H1 (cell line): Measurements from ENCODE around the gene COL5A2. TPM values are rescaled to one million over a fixed set of nuclear protein-coding genes. Genes with fewer than 3 reads are reported as not detected.

ENCODE experiments used
- CTCF ChIA-PET: fragments of 300-600 bp; sonication (Branson Sonifier 250); formaldehyde crosslinking; loops from one replicate; lab custom pipeline; 2021; ENCODE audit not compliant: partially characterized antibody; lab: Charles Lee
- POLR2A ChIA-PET: fragments of 300-600 bp; sonication (Branson Sonifier 250); formaldehyde crosslinking; loops from one replicate; lab custom pipeline; 2021; ENCODE audit warnings: inconsistent platforms; ENCODE audit not compliant: partially characterized antibody; lab: Charles Lee
- DNase-seq, 2 experiments: peaks; one replicate each; pipeline versions ENCODE4 v3.0.0 to v3.0.0-alpha.2; 2010 to 2022; ENCODE audit warnings: low spot score in 2 of 2, low read depth in 1 of 2, mixed read lengths in 1 of 2
- FAIRE-seq: peaks from 2 replicates; lab custom pipeline; 2011; peaks lifted over from hg19 to GRCh38; lab: Jason Lieb, UNC
- H2AFZ ChIP-seq: 2 replicates; pipeline ENCODE4 v1.8.1; 2012; ENCODE audit warnings: low read length, inconsistent platforms
- H2AK5ac ChIP-seq: 2 replicates; pipeline ENCODE4 v1.6.1; 2013; ENCODE audit warnings: low read depth, low read length
- H2BK120ac ChIP-seq: replicated peaks from 2 replicates; pipeline ENCODE3; 2013; ENCODE audit warnings: low read depth, low read length, inconsistent platforms
- H2BK12ac ChIP-seq: 2 replicates; pipeline ENCODE4 v1.6.1; 2013; ENCODE audit warnings: low read depth, low read length
- H2BK15ac ChIP-seq: 2 replicates; pipeline ENCODE4 v1.6.1; 2013; ENCODE audit warnings: low read length
- H2BK20ac ChIP-seq: 2 replicates; pipeline ENCODE4 v1.6.1; 2013; ENCODE audit warnings: low read length
- H2BK5ac ChIP-seq: 2 replicates; pipeline ENCODE4 v1.6.1; 2013; ENCODE audit warnings: low read depth, low read length
- H3K14ac ChIP-seq: 2 replicates; pipeline ENCODE4 v1.6.1; 2013; ENCODE audit warnings: inconsistent platforms; ENCODE audit not compliant: insufficient read length
- H3K18ac ChIP-seq: 2 replicates; pipeline ENCODE4 v1.6.1; 2013; ENCODE audit warnings: low read length; ENCODE audit errors: extremely low read depth
- H3K23ac ChIP-seq: 2 replicates; pipeline ENCODE4 v1.6.1; 2013; ENCODE audit warnings: inconsistent platforms; ENCODE audit not compliant: insufficient read length
- H3K23me2 ChIP-seq: 2 replicates; pipeline ENCODE4 v1.6.1; 2013; ENCODE audit warnings: low read depth, low read length
- H3K27ac ChIP-seq: 2 replicates; pipeline ENCODE4 v1.6.1; 2011; ENCODE audit warnings: low read depth, low read length, inconsistent platforms
- H3K27me3 ChIP-seq, 4 experiments: replicated peaks in 1 of 4; 1 replicate in 1 of 4; 2 replicates in 3 of 4; pipeline versions ENCODE4 v1.6.1 to v1.8.1; 2011 to 2013; ENCODE audit warnings: low read length in 3 of 4, mild to moderate bottlenecking in 3 of 4, inconsistent platforms in 2 of 4, mixed read lengths in 2 of 4, moderate library complexity in 1 of 4; ENCODE audit not compliant: control insufficient read depth in 3 of 4, insufficient read depth in 3 of 4; ENCODE audit errors: extremely low read depth in 1 of 4
- H3K36me3 ChIP-seq, 4 experiments: 2 replicates each; pipeline versions ENCODE4 v1.6.1 to v1.8.1; 2011 to 2013; ENCODE audit warnings: mild to moderate bottlenecking in 4 of 4, low read length in 3 of 4, moderate library complexity in 2 of 4, control low read depth in 1 of 4, inconsistent platforms in 1 of 4; ENCODE audit not compliant: insufficient read depth in 4 of 4, control insufficient read depth in 2 of 4
- H3K4ac ChIP-seq: replicated peaks from 2 replicates; pipeline ENCODE3; 2013; ENCODE audit warnings: low read length, low read depth, mixed read lengths, inconsistent platforms; ENCODE audit not compliant: insufficient read length
- H3K4me1 ChIP-seq, 4 experiments: replicated peaks in 1 of 4; 1 replicate in 1 of 4; 2 replicates in 3 of 4; pipeline versions ENCODE4 v1.6.1 to v1.8.1; 2011 to 2013; ENCODE audit warnings: low read length in 3 of 4, inconsistent platforms in 2 of 4, mixed read lengths in 1 of 4; ENCODE audit not compliant: insufficient read depth in 4 of 4, control insufficient read depth in 3 of 4
- H3K4me2 ChIP-seq, 2 experiments: 2 replicates each; pipeline versions ENCODE4 v1.6.1 to v1.8.1; 2011 to 2013; ENCODE audit warnings: low read depth in 2 of 2, low read length in 2 of 2, control low read depth in 1 of 2, inconsistent platforms in 1 of 2, mild to moderate bottlenecking in 1 of 2; ENCODE audit not compliant: insufficient read depth in 1 of 2
- H3K4me3 ChIP-seq, 4 experiments: fragments of 200-600, 300-600 bp in 1 of 4; sonication (generic), shearing (Covaris generic), sonication (Bioruptor Twin) in 1 of 4; 2 replicates each; pipeline versions ENCODE4 v1.5.1 to v1.8.1; 2011 to 2016; ENCODE audit warnings: low read length in 4 of 4, low read depth in 3 of 4, control low read depth in 2 of 4, inconsistent platforms in 2 of 4, mild to moderate bottlenecking in 2 of 4, mixed read lengths in 1 of 4, moderate library complexity in 1 of 4; ENCODE audit not compliant: insufficient read depth in 2 of 4; ENCODE audit errors: extremely low read depth in 1 of 4
- H3K56ac ChIP-seq: replicated peaks from 2 replicates; pipeline ENCODE3; 2013; ENCODE audit warnings: low read depth, mild to moderate bottlenecking, mixed read lengths, low read length, inconsistent platforms; ENCODE audit not compliant: insufficient read length
- H3K79me1 ChIP-seq: 2 replicates; pipeline ENCODE4 v1.6.1; 2013; ENCODE audit warnings: low read depth, low read length, control low read depth
- H3K79me2 ChIP-seq, 2 experiments: 2 replicates each; pipeline versions ENCODE4 v1.6.1 to v1.8.1; 2012 to 2013; ENCODE audit warnings: low read length in 2 of 2, mild to moderate bottlenecking in 2 of 2, inconsistent platforms in 1 of 2; ENCODE audit not compliant: insufficient read depth in 2 of 2, control insufficient read depth in 1 of 2
- H3K9ac ChIP-seq, 4 experiments: replicated peaks in 1 of 4; 1 replicate in 1 of 4; 2 replicates in 3 of 4; pipeline versions ENCODE4 v1.6.1 to v1.8.1; 2011 to 2013; ENCODE audit warnings: low read depth in 3 of 4, low read length in 3 of 4, control low read depth in 2 of 4, mild to moderate bottlenecking in 2 of 4, moderate library complexity in 2 of 4, inconsistent platforms in 1 of 4; ENCODE audit errors: extremely low read depth in 1 of 4
- H3K9me3 ChIP-seq, 2 experiments: 2 replicates each; pipeline versions ENCODE4 v1.6.1 to v1.8.1; 2012 to 2013; ENCODE audit warnings: mild to moderate bottlenecking in 2 of 2, moderate library complexity in 2 of 2, control low read depth in 1 of 2, inconsistent platforms in 1 of 2, low read depth in 1 of 2, low read length in 1 of 2, mixed read lengths in 1 of 2; ENCODE audit not compliant: insufficient read depth in 2 of 2
- H4K20me1 ChIP-seq, 2 experiments: replicated peaks in 1 of 2; 2 replicates each; pipeline versions ENCODE3 to v1.8.1; 2011 to 2013; ENCODE audit warnings: inconsistent platforms in 2 of 2, low read length in 2 of 2, mild to moderate bottlenecking in 1 of 2; ENCODE audit not compliant: insufficient read depth in 2 of 2, control insufficient read depth in 1 of 2
- H4K5ac ChIP-seq: 2 replicates; pipeline ENCODE4 v1.6.1; 2013; ENCODE audit warnings: low read length, low read depth, mixed read lengths, inconsistent platforms; ENCODE audit not compliant: insufficient read length
- H4K8ac ChIP-seq: 2 replicates; pipeline ENCODE4 v1.8.0; 2013; ENCODE audit warnings: mild to moderate bottlenecking, moderate library complexity, low read length, inconsistent platforms; ENCODE audit not compliant: insufficient read depth; ENCODE audit errors: extremely low read depth
- H4K91ac ChIP-seq: replicated peaks from 2 replicates; pipeline ENCODE3; 2013; ENCODE audit warnings: low read length, mixed read lengths, inconsistent platforms; ENCODE audit not compliant: insufficient read length
- EP300 ChIP-seq, 2 experiments: IDR thresholded peaks; 1 replicate in 1 of 2; 2 replicates in 1 of 2; pipeline ENCODE4 v1.6.1; 2011 to 2012; ENCODE audit warnings: low read depth in 2 of 2, low read length in 2 of 2, mild to moderate bottlenecking in 2 of 2, borderline replicate concordance in 1 of 2, inconsistent platforms in 1 of 2, moderate library complexity in 1 of 2
- FOSL1 ChIP-seq: IDR thresholded peaks from 2 replicates; pipeline ENCODE4 v1.6.1; 2011; ENCODE audit warnings: mild to moderate bottlenecking, low read depth, low read length, moderate library complexity; ENCODE audit not compliant: insufficient read depth
- JUN ChIP-seq: IDR thresholded peaks from 2 replicates; pipeline ENCODE4 v1.6.1; 2011; ENCODE audit warnings: low read depth, mild to moderate bottlenecking, improper control_type of control experiment, low read length
- RAD21 ChIP-seq, 2 experiments: IDR thresholded peaks in 1 of 2; conservative IDR thresholded peaks in 1 of 2; 2 replicates each; pipeline ENCODE4 v1.6.1; 2011; ENCODE audit warnings: low read depth in 2 of 2, low read length in 2 of 2, improper control_type of control experiment in 1 of 2, inconsistent platforms in 1 of 2, mild to moderate bottlenecking in 1 of 2, moderate library complexity in 1 of 2
- SP1 ChIP-seq: IDR thresholded peaks from 2 replicates; pipeline ENCODE4 v1.6.1; 2011; ENCODE audit warnings: low read depth, low read length
- TBP ChIP-seq: IDR thresholded peaks from 2 replicates; pipeline ENCODE4 v1.6.1; 2011; ENCODE audit warnings: low read depth, low read length, improper control_type of control experiment
- WGBS, 2 experiments: shearing (Covaris generic) in 1 of 2; methylation state at CpG; one replicate each; pipeline versions ENCODE4 v1.1.6 to v1.1.7; 2013 to 2015; ENCODE audit warnings: low lambda C conversion rate in 2 of 2, mixed read lengths in 2 of 2, inconsistent platforms in 1 of 2, low coverage in 1 of 2, missing lambda C conversion rate in 1 of 2; ENCODE audit not compliant: insufficient replicate concordance in 2 of 2, insufficient coverage in 1 of 2, insufficient read length in 1 of 2; ENCODE audit errors: extremely low coverage in 1 of 2, missing lambda C conversion rate in 1 of 2; 5-methylcytosine and 5-hydroxymethylcytosine counted together
- polyA plus RNA-seq, 7 experiments: library from polyadenylated mRNA; depleted of rRNA in 3 of 7; stranded (reverse) in 5 of 7; unstranded in 2 of 7; fragments of >200 nt in 5 of 7; fragments of 200-250 nt in 2 of 7; gene quantifications; 1 replicate in 5 of 7; 2 replicates in 1 of 7; 4 replicates in 1 of 7; pipeline versions ENCODE4 v1.2.1 to v1.2.3, GENCODE V29; 2011 to 2013; ENCODE audit warnings: missing spikeins in 2 of 7, mixed read lengths in 2 of 7
- total RNA-seq: library from RNA; stranded (reverse); fragmentation: NEBNext Ultra II Directional; extraction: Animal tissue kit (Norgen Biotek cat#: 25700); gene quantifications from 2 replicates; pipeline ENCODE4 v1.2.1, GENCODE V29; 2021
- TF ChIP-seq, protein P1 (sequence below), 3 experiments: IDR thresholded peaks; 1 replicate in 2 of 3; 2 replicates in 1 of 3; pipeline versions ENCODE4 v1.5.1 to v1.6.1; 2011; ENCODE audit warnings: low read length in 3 of 3, mild to moderate bottlenecking in 3 of 3, inconsistent platforms in 2 of 3, low read depth in 1 of 3, moderate library complexity in 1 of 3; ENCODE audit not compliant: insufficient read depth in 1 of 3; ENCODE audit errors: control extremely low read depth in 1 of 3

COL5A2 gene
- total and polyA plus RNA-seq, 2 of the 8 experiments (the other 6 are each of a cell fraction or from before 2014, with no cell fraction given) = 4.7 to 24.2 TPM

GRCh38 chr2:189096769-189097447 lies 82.7 kb downstream of the COL5A2 start:
- no peak overlapping the region for H2AK5ac ChIP-seq
- H4K8ac ChIP-seq = no peak overlapping the region
- no peaks in the 10 kb centered on the region for H3K79me1 ChIP-seq
- peaks cover 0 to 1% (median 0%) of the 10 kb centered on the region in 4 experiments; a peak in 1 of 7 replicates for H3K27me3 ChIP-seq
- H3K14ac ChIP-seq = no peak overlapping the region
- no peak overlapping the region for H2BK15ac ChIP-seq
- H3K56ac ChIP-seq = no peak overlapping the region
- no peak overlapping the region for H3K27ac ChIP-seq
- CTCF ChIA-PET = interaction anchor here (1.0 to 3.2 kb wide), 2 partner anchors 46 to 307 kb away, joined by 3 to 12 read pairs; no protein-coding TSS in a partner anchor
- 87% methylated on average over 4 of the region's 4 CpGs; no CpG with 5 or more reads in 1 of the 2 experiments for WGBS, 2 experiments
- no peak overlapping the region for H4K91ac ChIP-seq
- TF ChIP-seq, protein P1, sequence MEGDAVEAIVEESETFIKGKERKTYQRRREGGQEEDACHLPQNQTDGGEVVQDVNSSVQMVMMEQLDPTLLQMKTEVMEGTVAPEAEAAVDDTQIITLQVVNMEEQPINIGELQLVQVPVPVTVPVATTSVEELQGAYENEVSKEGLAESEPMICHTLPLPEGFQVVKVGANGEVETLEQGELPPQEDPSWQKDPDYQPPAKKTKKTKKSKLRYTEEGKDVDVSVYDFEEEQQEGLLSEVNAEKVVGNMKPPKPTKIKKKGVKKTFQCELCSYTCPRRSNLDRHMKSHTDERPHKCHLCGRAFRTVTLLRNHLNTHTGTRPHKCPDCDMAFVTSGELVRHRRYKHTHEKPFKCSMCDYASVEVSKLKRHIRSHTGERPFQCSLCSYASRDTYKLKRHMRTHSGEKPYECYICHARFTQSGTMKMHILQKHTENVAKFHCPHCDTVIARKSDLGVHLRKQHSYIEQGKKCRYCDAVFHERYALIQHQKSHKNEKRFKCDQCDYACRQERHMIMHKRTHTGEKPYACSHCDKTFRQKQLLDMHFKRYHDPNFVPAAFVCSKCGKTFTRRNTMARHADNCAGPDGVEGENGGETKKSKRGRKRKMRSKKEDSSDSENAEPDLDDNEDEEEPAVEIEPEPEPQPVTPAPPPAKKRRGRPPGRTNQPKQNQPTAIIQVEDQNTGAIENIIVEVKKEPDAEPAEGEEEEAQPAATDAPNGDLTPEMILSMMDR (IDR thresholded peaks at IDR 0.05; ENCODE audit: control extremely low read depth in 1 of 3, insufficient read depth in 1 of 3, low read depth in 1 of 3, low read length in 3 of 3) = no peak
- TF ChIP-seq JUN (no peak), TBP (no peak), RAD21 (IDR thresholded peaks at IDR 0.05 in 1 of 2, conservative IDR thresholded peaks at IDR 0.05 in 1 of 2; ENCODE audit: low read depth in 2 of 2, low read length in 2 of 2) (no peak), FOSL1 (no peak), SP1 (no peak), EP300 (IDR thresholded peaks at IDR 0.05; ENCODE audit: borderline replicate concordance in 1 of 2, low read depth in 2 of 2, low read length in 2 of 2) (no peak)
- TF ChIP-seq, all 59 proteins: peak for 0
- no peak overlapping the region for H3K4ac ChIP-seq
- no peaks in the 10 kb centered on the region for H3K9me3 ChIP-seq
- no peak overlapping the region for H2BK20ac ChIP-seq
- no peak overlapping the region for H4K5ac ChIP-seq
- H3K79me2 ChIP-seq = no peaks in the 10 kb centered on the region
- H3K4me2 ChIP-seq = no peak overlapping the region
- no peak overlapping the region for H3K23ac ChIP-seq
- H3K4me1 ChIP-seq = no peaks in the 10 kb centered on the region
- H2BK120ac ChIP-seq = no peak overlapping the region
- H2AFZ ChIP-seq = no peak overlapping the region
- H3K36me3 ChIP-seq = no peaks in the 10 kb centered on the region; a peak in 1 of 8 replicates
- FAIRE-seq (no peak), DNase-seq (no peak)
- no peak overlapping the region for H2BK5ac ChIP-seq
- no peak overlapping the region for H2BK12ac ChIP-seq
- no peaks in the 10 kb centered on the region; the same call in 1 of the 2 replicates for H3K23me2 ChIP-seq
- H3K9ac ChIP-seq = no peak overlapping the region
- H3K18ac ChIP-seq = no peak overlapping the region
- no peaks in the 10 kb centered on the region for H4K20me1 ChIP-seq
- POLR2A ChIA-PET = no interaction called here
- no peak overlapping the region for H3K4me3 ChIP-seq
